ENCODE results near the gene CDKAL1.

The CDKAL1 gene

DNA sequence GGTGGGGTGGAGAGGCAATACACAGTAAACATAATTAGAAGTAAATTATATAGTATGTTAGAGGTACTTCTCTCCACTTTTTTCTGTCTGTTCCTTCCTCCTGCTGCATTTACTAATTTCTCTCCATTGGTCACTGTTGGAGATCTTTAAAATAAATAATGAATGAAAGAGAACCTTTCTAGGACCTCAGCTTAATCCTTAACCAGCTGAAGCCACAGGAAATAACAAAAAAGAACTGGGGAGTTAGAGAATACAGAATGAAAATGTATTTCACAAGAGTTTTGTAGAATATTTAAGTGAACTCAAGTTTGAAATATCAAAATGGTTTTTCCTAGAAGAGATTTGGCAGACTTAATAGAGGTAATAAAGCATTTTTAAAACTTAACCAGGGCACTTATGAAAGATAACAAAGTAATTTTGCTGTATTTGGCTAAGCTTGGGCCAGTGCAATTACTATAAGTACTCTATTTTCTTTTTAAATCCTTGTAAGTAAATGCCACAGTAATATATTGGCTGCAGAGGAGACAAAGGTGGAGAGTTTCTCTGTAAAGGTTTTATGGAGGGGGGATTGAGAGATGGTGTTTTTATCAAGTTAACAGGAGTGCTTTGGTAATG lies 405.0 kb downstream of the CDKAL1 start:
- DNase-seq: no peak

DNA sequence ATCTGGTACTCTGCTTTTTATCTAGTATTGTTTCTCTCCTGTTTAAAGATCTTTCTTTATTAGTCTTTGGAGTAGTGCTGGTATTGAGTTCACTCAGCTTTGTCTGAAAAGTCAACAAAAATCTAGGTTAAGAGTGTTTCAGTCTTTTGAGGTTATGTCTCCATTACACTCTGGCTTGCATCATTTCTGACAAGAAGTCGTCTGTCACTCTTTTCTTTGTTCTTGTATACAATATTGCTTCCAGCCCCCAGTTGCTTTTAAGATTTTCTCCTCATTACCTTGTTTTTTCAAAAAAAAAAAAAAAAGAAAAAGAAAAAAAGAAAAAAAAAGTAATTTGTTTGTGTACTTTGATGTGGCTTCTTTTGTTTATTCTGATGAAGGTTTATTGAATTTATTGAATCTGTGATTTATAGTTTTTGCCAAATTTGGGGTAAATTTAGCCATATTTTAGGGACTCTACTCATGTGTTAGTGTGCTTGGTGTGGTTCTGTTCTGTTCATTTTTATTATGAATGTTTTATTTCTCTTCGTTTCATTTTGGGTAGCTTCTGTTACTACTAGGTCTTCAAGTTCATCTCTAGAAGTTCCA lies 408.9 kb downstream of the CDKAL1 start:
- DNase-seq: no peak

DNA sequence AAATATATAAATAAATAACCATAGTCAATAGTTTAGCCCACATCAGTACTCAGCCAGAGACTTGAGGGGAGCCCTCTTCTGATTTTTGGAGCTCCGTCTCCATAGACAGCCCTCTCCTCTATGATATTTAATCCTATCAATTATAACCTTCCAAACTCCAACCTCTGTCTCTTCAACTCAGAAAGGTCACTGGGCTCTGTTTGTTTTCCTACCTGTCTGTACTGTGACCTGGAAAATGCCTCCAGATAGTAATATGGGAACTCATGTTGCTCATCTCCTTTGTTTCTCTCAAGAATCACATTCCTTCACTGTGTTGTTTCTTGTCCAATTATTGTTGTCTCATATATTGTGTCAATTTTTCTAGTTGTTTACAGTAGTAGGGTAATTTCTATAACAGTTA lies 409.7 kb downstream of the CDKAL1 start:
- no peak for DNase-seq

DNA sequence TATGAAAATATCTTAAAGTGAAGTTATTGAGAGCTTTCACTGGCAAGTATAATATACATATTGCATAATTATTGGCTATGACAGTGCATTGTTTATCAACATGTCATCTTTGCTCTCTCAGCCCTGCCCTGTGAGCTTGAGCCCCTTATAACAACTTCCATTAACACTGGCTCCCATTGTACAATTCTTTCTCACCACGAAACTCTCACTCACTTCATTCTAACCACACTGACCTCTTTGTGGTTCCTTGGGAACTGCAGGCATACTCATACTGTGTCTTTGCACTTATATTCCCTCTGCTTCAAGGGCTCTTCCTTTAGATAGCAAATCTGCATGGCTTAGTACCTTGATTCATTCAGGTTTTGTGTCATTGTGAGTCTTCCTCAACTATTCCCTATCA lies 411.8 kb downstream of the CDKAL1 start:
- DNase-seq: no peak

DNA sequence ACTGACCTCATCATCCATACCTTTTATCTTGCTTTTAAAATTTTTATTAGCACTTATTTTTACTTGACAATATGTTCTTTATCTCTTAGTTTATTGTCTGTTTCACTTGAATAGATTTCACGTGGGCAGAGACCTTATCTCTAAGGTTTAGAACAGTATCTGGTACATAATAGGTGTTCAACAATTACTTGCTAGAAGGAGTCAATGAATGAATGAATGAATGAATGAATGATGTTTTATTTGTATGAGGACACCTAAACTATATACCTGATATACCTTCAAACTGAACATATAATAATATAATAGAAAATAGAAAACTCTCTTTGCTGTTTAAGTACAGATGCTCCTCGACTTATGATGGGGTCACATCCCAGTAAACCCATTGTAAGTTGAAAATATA lies 412.6 kb downstream of the CDKAL1 start:
- no peak for DNase-seq

DNA sequence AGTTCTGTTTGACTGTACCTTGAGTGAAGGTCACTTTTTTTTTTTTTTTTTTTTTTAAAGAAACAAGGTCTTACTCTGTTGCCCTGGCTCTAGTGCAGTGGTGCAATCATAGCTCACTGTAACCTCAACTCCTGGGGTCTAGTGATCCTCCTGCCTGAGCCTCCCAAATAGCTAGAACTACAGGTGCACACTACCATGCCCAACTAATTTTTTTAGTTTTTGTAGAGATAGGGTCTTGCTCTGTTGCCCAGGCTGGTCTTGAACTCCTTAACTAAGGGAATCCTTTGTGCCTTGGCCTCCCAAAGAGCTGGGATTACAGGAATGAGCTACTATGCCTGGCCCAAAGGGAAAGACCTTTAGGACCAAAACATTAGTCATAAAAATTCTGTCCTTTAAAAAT lies 413.7 kb downstream of the CDKAL1 start:
- DNase-seq: no peak

DNA sequence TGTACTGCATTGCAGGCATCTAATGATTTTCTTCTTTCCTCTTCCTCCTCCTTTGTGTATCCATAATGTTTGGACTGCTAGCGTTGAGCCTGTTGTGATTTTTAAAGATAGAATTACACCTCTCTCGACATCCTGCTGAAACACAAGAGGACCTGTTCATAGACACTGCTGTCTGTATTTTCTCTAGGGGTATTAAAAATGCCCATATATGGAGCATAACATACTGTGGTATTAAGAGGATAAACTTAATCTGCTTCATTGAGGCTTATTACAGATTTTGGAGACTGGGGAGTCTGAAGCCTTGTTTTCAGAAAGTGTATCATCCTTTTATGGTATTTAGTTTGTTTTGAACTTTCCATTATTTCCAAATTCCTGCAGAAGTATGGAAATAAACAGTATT lies 414.3 kb downstream of the CDKAL1 start:
- DNase-seq: no peak

DNA sequence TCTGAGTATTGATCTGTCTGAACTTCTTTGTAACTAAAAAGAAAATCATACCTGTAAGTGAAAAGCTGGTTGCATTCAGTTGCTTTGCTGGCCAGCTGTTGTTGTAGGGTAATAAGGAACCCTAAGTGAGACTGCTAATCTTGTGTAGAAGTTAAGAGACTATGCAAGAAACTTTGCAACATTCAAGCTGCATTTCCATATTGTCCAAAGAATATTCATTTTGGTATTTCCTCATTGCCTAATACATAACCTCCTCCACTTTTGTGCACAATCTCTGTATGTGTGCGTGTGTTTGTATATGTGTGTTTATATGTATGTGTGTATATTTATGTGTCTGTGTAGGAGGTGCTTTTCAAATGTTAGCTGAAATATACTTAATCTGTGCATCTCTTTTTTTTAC lies 414.9 kb downstream of the CDKAL1 start:
- no peak for DNase-seq

DNA sequence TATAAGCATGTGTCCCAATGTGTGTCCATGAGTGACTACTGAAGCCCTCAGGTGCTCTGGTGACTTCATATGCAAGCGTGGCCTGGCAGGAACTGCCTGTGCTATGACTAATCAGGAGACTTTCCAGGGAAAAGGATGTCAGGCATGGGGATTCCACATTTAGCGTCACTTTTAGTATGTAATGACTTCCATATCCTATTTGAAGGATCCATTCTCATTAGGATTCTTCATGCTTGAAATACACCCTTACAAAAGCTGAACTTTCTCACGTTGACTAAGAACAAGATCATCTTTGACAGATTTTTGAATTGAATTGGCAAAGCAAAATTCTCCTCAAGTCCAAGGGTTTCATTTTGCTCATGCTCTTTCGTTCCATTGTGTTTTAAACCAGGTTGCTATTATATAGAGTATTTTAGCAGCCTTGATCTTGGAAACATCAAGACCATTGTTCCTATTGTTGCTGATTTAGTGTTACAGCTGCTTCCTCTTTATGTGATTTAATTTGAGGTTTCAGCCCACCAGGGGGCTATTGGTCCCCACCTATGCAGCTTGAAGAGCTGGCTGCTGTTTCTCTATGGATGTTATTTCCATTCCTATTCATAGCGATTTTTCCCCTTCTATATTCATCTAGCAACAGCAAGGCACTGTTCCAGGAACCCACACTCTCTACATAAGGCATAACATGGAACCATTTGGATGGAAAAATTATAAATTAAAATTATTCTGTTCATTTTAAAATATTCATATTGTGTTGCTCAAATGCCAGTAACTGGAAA lies 418.6 kb downstream of the CDKAL1 start:
- DNase-seq: no peak

DNA sequence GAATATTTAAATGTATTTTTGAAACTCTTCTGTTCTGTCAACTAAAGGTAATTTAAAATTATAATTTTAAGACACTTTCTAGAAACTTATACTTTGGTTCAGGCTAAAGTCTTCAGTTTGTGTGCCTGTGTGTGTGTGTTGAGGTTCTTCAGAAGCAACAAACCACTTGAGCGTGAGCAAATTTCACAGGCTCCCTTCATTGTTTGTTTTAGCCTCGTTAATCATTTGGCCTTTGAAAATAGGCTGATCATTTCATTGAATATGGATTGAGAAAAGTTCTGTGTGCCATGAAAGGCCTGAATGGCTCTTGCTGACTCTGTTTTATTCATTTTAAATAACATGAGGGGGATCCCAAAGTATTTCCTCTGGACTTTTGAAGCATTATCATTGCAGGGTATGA lies 420.1 kb downstream of the CDKAL1 start:
- DNase-seq: no peak

DNA sequence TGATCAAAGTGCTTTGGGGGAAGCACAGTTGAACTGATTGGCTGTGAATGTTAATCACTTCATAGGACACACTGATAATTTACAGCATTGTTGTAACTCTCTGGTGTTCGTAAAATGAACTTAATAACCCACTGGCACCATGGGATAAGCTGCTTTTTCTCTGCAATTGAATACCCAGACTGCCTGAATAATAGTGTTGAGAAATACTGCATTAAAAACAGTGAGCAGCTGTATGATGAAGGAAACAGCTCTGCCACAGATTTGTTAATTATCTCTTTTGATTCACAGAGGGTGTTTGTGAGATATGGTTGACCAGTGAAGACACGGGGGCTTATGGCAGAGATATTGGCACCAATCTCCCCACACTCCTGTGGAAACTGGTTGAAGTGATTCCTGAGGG lies 420.9 kb downstream of the CDKAL1 start:
- no peak for DNase-seq

DNA sequence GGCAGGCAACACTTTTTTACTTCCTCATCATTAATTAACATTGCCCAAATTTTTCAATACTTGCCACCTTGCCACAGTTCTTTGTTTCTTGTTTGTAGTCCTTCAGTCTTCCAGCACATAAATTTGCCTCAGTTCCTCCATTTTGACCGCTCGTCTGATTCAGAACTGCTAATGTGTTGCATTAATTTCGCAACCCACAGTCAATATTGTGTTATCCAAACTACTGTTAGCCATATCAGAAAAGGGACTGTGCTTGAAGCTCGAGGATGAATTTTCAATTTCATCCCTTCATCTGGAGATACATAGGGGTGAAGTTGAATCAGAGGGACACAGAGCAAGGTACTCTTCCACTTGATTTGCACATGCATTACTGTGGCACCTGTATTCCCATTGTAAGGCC lies 421.5 kb downstream of the CDKAL1 start:
- no peak for DNase-seq

DNA sequence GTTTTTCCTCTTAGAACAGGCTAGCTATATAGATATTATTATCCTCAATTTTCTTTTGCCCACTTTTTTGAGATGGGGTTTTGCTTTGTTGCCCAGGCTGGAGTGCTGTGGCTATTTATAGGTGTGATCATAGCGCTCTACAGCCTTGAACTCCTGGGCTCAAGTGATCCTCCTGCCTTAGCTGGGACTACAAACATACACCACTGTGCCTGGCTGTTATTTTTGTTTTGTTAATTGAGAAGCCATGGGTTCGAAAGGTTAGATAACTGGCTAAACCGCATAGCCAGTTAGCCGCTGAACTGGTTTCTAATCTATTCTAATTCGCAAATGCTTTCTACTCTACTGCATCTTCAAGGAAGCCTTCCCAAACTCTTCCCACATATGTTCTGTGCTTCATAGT lies 425.8 kb downstream of the CDKAL1 start:
- DNase-seq: no peak

DNA sequence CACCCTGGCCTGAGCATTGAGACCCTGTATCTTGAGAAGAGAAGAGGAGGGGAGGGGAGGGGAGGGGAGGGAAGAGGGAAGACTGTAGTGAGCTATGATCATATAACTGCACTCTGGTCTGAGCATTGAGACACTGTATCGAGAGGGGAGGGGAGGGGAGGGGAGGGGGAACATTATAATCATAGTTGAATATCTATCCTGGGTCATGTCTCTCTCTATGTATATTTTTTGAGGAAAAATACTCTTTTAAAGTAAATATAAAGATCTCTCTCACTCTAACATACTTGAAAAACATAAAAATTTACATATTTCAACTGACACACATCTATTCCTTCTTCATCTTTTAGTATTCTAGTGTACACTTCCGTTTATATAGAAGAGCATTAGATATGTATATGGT lies 431.0 kb downstream of the CDKAL1 start:
- no peak for DNase-seq

DNA sequence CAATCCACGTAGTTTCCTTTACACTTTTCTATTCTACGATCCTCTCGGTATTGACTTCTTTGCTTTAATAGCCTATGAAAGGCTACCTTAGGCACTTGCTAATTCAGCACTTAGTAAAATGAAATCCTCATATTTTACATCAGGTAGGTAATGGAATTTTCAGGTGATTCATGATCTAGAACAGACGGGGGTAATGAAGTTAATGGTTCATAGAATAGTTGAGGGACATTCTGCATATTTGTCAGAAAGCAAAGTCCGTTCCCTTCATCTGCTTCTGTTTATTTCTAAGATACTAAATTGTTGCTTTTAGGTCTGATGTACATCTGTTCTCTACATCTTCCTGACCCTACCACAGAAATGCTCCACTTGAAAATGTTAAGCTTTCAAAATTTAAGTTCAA lies 431.7 kb downstream of the CDKAL1 start:
- DNase-seq: no peak

DNA sequence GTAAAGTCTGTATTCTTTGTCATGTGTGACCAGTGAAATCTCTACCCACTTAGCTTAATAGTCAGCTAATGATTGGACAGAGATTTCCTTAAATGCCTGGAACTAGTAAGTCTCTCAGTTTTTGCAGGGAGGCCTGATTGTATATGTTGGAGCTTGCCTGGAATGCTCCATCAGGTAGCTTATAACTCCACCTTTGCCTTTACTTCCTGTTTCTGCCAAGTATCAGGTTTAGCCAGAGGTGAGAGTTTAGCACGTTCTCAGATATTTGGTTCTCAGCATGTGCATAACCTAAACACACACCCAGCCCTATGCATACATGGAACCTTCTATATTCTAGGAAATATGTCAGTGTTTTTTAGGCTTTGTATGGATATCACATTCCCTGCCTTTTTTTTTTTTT lies 435.3 kb downstream of the CDKAL1 start:
- no peak for DNase-seq

DNA sequence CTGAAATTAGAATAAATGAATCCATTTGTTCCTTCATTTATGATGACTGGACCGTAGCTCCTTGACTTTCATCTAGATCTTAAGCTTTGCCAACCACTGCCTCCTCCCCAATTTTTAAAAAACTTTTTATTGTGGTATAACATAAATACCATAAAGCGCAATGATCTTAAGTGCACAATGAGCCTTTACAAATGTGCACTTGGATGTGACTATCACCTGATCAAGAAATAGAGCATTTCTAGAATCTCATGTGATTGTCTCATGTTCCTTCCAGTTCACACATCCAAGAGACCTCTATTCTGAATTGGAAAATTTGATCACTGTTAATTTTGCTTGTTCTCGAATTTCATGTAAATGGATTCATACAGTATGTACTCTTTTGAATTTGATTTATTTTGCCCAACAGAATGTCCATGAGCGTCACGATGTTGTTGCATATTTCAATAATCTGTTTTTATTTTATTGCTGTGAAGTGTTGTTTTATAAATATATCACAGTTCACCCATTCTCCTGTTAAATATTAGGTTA lies 442.2 kb downstream of the CDKAL1 start:
- no peak for DNase-seq

DNA sequence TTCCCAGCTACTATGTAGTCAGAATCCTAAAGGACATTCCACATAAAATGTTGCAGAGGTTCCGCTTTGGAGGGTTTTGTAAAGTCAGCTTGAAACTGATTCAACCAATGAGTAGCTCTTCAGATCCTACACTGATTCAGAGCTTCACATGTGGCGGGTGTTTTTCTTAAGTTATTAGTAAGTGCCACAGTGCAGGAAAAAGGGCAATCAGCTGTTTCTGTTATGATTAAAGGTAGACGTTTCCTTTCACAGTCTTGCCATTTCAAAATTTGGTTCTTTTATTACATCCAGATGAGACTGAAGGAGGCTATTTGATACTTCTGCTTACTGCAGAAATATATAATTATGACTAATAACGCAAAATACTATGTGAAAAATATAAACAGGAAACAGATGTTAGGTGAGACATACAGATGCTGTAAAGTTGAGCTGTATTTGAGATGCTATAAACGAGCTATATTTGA lies 443.9 kb downstream of the CDKAL1 start:
- no peak for DNase-seq

DNA sequence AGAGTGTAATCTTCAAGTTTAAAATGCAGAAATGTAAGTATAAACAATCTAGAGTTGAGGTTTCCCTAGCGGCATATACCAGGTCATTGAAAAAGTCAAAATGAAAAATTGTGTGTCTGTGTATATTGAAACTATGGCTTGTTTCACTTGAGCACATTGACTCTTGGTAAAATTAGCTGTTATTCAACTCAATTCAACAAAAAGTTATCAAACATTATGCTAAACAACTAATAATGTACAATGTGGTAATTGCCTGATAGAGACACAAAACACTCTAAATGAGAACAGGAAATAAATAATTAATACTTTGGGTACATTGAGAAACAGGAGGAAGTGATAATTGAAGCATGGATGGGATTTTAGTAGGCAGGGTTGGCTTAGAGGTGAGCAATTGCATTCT lies 444.8 kb downstream of the CDKAL1 start:
- DNase-seq: no peak

DNA sequence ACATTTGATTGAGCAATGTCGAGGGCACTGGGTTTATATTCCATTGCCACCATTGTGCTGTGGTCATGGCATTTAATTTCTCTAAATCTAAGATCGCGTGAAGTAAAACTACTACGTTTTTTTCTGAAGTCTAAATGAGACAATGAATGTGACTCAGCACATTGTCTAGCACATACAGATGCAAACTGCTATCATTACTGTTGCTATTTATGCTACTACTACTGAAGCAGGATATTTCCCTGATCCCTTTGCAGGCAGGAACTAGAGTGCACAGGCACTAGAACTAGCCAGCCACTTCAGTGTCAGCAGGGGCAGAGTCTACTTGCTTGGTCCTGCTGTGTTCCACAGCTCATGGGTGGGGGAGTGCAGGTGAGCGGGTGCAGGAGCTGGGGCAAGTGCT lies 449.7 kb downstream of the CDKAL1 start:
- no peak for DNase-seq

DNA sequence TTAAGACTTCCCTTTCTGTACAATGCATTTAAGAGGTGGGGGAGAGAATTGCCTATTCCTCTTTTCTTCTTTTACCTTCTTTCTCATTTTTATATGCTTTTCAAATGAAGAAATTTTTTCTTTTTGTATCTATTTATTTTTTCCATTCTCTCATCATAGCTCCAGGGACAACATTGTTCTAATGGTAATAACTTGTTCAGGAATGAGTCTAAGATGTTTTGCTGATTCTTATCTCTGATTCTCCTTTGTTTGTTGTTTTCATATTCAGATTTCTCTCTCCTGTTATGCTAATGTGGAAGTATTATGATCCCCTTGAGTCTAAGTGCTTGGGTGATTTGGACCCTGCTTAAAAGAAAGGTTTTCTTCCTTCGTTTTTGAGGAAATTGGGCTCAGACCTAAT lies 451.6 kb downstream of the CDKAL1 start:
- no peak for DNase-seq

DNA sequence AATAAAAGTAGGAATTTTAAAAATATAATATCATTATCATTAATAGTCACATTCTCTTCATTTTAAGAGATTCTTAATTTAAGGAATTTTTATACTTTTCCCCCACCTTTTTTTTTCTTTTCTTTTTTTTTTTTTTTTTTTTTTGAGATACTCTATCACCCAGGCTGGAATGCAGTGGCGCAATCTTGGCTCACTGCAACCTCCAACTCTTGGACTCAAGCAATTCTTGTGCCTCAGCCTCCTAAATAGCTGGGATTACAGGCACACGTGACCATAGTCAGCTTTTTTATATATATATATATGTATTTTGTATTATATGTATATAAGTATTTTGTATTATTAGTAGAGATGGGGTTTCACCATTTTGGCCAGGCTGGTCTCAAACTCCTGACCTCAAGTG lies 457.7 kb downstream of the CDKAL1 start:
- no peak for DNase-seq

DNA sequence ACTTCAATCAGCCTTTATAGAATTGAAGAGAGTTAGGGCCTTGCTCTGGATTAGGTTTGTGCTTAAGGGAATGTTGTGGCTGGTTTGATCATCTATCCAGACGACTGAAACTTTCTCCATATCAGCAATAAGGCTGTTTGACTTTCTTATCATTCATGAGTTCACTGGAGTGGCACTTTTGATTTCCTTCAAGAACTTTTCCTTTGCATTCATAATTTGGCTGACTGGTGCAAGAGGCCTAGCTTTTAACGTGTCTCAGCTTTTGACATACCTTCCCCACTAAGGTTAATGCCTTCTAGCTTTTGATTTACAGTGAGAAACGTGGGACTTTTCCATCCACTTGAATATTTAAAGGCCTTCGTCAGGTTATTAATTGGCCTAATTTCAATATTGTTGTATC lies 461.8 kb downstream of the CDKAL1 start:
- no peak for DNase-seq

DNA sequence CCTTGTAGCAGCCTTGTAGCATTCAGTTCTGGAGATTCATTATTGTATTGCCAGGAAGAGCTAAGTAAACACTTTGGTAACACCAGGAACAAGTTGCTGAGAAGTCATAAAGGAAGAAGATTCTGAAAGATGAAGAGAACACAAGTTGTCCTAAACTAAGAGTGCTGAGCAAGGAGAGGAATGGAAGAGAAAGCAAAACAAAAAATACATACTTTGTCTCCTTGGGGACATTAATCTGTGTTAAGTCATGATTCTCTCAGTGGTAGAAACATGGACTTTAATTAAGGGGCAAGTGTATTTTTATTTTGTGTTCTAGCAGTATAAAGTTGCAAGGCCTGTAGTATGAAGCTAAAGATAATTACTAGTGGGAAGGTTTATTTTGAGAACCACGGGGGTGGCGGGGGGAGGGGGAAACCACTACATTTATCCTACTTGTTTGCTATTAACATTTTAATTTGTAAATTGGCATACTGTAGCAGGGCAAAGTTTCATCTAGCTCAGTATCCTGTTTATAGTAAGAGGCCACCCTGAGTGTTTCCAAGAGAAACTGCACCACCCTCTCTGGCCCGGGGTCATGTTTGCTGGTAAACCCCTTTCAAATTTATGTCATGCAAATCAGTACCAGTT lies 463.0 kb downstream of the CDKAL1 start:
- no peak for DNase-seq

Measured in CD4-positive, alpha-beta T cell treated with Interleukin-4 for 1 hour (primary cell).